ENCODE results near the gene CDH5. TPM values are rescaled to one million over a fixed set of nuclear protein-coding genes. Genes with fewer than 3 reads are reported as not detected.

CDH5 gene
- total RNA-seq, 2 experiments from 2014 or later = not detected

- Mint-ChIP-seq H3K27me3 (ENCODE audit: low read depth) (peaks cover 3% of the 10 kb centered on the region), H3K4me1 (ENCODE audit: low read depth) (no peaks in the 10 kb centered on the region), H3K9me3 (peaks cover 6% of the 10 kb centered on the region), H3K36me3 (ENCODE audit: low read depth) (no peaks in the 10 kb centered on the region), H3K4me3 (no peak overlapping the region), H3K27ac (no peak overlapping the region)
- intact Hi-C loops (cut with micrococcal nuclease) = no loop called here
- CTCF ChIA-PET = interaction anchor here (0.6 to 1.2 kb wide), 2 partner anchors 9 to 533 kb away, joined by 3 to 4 read pairs; no protein-coding TSS in a partner anchor
- DNase-seq = no peak
These were observed 31.5 kb upstream of the CDH5 start for GRCh38 chr16:66334853-66335574.

- Mint-ChIP-seq H3K27ac (no peak overlapping the region), H3K4me3 (no peak overlapping the region), H3K36me3 (ENCODE audit: low read depth) (no peaks in the 10 kb centered on the region), H3K9me3 (peaks cover 6% of the 10 kb centered on the region), H3K27me3 (ENCODE audit: low read depth) (peaks cover 3% of the 10 kb centered on the region), H3K4me1 (ENCODE audit: low read depth) (no peaks in the 10 kb centered on the region)
- CTCF ChIA-PET = interaction anchor here (0.6 to 1.7 kb wide), 5 partner anchors 8 to 532 kb away, joined by 3 to 6 read pairs (median 4); no protein-coding TSS in a partner anchor
- intact Hi-C loops (cut with micrococcal nuclease) = no loop called here
- DNase-seq = no peak
These were observed 30.7 kb upstream of the CDH5 start for GRCh38 chr16:66335704-66336329.

- H3K27me3 Mint-ChIP-seq (ENCODE audit: low read depth) = peaks cover 11% of the 10 kb centered on the region
- CTCF ChIA-PET = interaction anchor here (1.2 to 2.0 kb wide), 3 partner anchors 20 to 23 kb away, joined by 3 to 11 read pairs (median 6); no protein-coding TSS in a partner anchor
These were observed 28.9 kb upstream of the CDH5 start for GRCh38 chr16:66337463-66338188.

GRCh38 chr16:66342294-66342900, 24.1 kb upstream of the CDH5 start:
- no peak overlapping the region for H3K4me3 Mint-ChIP-seq
- peaks cover 23% of the 10 kb centered on the region for H3K27me3 Mint-ChIP-seq (ENCODE audit: low read depth)
- no peaks in the 10 kb centered on the region for H3K36me3 Mint-ChIP-seq (ENCODE audit: low read depth)
- intact Hi-C loops (cut with micrococcal nuclease) = loop anchor here (5.0 kb wide), 1 partner anchor 140 kb away; no protein-coding TSS in a partner anchor
- no peaks in the 10 kb centered on the region for H3K4me1 Mint-ChIP-seq (ENCODE audit: low read depth)
- CTCF ChIA-PET = interaction anchor here (0.6 to 6.2 kb wide), 14 partner anchors 9 to 668 kb away, joined by 3 to 53 read pairs (median 4); no protein-coding TSS in a partner anchor
- no peaks in the 10 kb centered on the region for H3K9me3 Mint-ChIP-seq
- no peak for DNase-seq
- no peak overlapping the region for H3K27ac Mint-ChIP-seq

More at GRCh38 chr16:66337463-66338188, 28.9 kb upstream of the CDH5 start:
- no peaks in the 10 kb centered on the region for H3K9me3 Mint-ChIP-seq
- no peak overlapping the region for H3K4me3 Mint-ChIP-seq
- H3K4me1 Mint-ChIP-seq (ENCODE audit: low read depth) = no peaks in the 10 kb centered on the region
- intact Hi-C loops (cut with micrococcal nuclease) = no loop called here
- H3K36me3 Mint-ChIP-seq (ENCODE audit: low read depth) = no peaks in the 10 kb centered on the region
- no peak for DNase-seq
- H3K27ac Mint-ChIP-seq = no peak overlapping the region

GRCh38 chr16:66344533-66345145, 21.9 kb upstream of the CDH5 start:
- Mint-ChIP-seq H3K27me3 (ENCODE audit: low read depth) (peaks cover 31% of the 10 kb centered on the region), H3K4me1 (ENCODE audit: low read depth) (no peaks in the 10 kb centered on the region), H3K27ac (no peak overlapping the region), H3K4me3 (no peak overlapping the region), H3K9me3 (no peaks in the 10 kb centered on the region), H3K36me3 (ENCODE audit: low read depth) (no peaks in the 10 kb centered on the region)
- intact Hi-C loops (cut with micrococcal nuclease) = loop anchor here (1.0 to 5.0 kb wide), 2 partner anchors 70 to 138 kb away; no protein-coding TSS in a partner anchor
- CTCF ChIA-PET = interaction anchor here (0.5 to 6.2 kb wide), 16 partner anchors 10 to 131 kb away, joined by 3 to 53 read pairs (median 4); no protein-coding TSS in a partner anchor
- DNase-seq = peak; percentile 62

- Mint-ChIP-seq H3K4me3 (no peak overlapping the region), H3K4me1 (ENCODE audit: low read depth) (no peaks in the 10 kb centered on the region), H3K27ac (no peak overlapping the region), H3K36me3 (ENCODE audit: low read depth) (no peaks in the 10 kb centered on the region), H3K9me3 (no peaks in the 10 kb centered on the region), H3K27me3 (ENCODE audit: low read depth) (peaks cover 34% of the 10 kb centered on the region)
- CTCF ChIA-PET = interaction anchor here (0.7 to 6.2 kb wide), 4 partner anchors 10 to 45 kb away, joined by 3 to 53 read pairs (median 4); no protein-coding TSS in a partner anchor
- intact Hi-C loops (cut with micrococcal nuclease) = no loop called here
- DNase-seq = no peak
These were observed 20.3 kb upstream of the CDH5 start for GRCh38 chr16:66346221-66346620.

GRCh38 chr16:66352304-66352703, 14.2 kb upstream of the CDH5 start:
- Mint-ChIP-seq H3K4me1 (ENCODE audit: low read depth) (no peaks in the 10 kb centered on the region), H3K4me3 (no peak overlapping the region), H3K27ac (no peak overlapping the region), H3K9me3 (no peaks in the 10 kb centered on the region), H3K36me3 (ENCODE audit: low read depth) (no peaks in the 10 kb centered on the region), H3K27me3 (ENCODE audit: low read depth) (peaks cover 29% of the 10 kb centered on the region)
- no peak for DNase-seq
- intact Hi-C loops (cut with micrococcal nuclease) = no loop called here
- CTCF ChIA-PET = interaction anchor here (1.4 kb wide), 1 partner anchor 9 kb away, joined by 3 read pairs; no protein-coding TSS in a partner anchor

- intact Hi-C loops (cut with micrococcal nuclease) = no loop called here
- Mint-ChIP-seq H3K4me3 (no peak overlapping the region), H3K27ac (no peak overlapping the region), H3K9me3 (no peaks in the 10 kb centered on the region), H3K27me3 (ENCODE audit: low read depth) (peaks cover 32% of the 10 kb centered on the region), H3K36me3 (ENCODE audit: low read depth) (no peaks in the 10 kb centered on the region), H3K4me1 (ENCODE audit: low read depth) (no peaks in the 10 kb centered on the region)
- DNase-seq = no peak
- CTCF ChIA-PET = interaction anchor here (1.4 kb wide), 1 partner anchor 9 kb away, joined by 3 read pairs; no protein-coding TSS in a partner anchor
These were observed 13.4 kb upstream of the CDH5 start for GRCh38 chr16:66353055-66353454.

- Mint-ChIP-seq H3K27me3 (ENCODE audit: low read depth) (peaks cover 25% of the 10 kb centered on the region), H3K36me3 (ENCODE audit: low read depth) (no peaks in the 10 kb centered on the region), H3K4me1 (ENCODE audit: low read depth) (no peaks in the 10 kb centered on the region), H3K9me3 (no peaks in the 10 kb centered on the region), H3K4me3 (no peak overlapping the region), H3K27ac (no peak overlapping the region)
- no peak for DNase-seq
- intact Hi-C loops (cut with micrococcal nuclease) = no loop called here
- CTCF ChIA-PET = interaction anchor here (0.8 to 1.7 kb wide), 4 partner anchors 10 to 129 kb away, joined by 4 to 5 read pairs (median 4); no protein-coding TSS in a partner anchor
These were observed 12.2 kb upstream of the CDH5 start for GRCh38 chr16:66354034-66354909.

GRCh38 chr16:66355526-66355925, 11.0 kb upstream of the CDH5 start:
- Mint-ChIP-seq H3K9me3 (no peaks in the 10 kb centered on the region), H3K27me3 (ENCODE audit: low read depth) (peaks cover 24% of the 10 kb centered on the region), H3K4me1 (ENCODE audit: low read depth) (no peaks in the 10 kb centered on the region), H3K4me3 (no peak overlapping the region), H3K27ac (no peak overlapping the region), H3K36me3 (ENCODE audit: low read depth) (no peaks in the 10 kb centered on the region)
- CTCF ChIA-PET = interaction anchor here (1.7 to 4.1 kb wide), 3 partner anchors 11 to 12 kb away, joined by 4 to 53 read pairs (median 14); partner anchors contain the start of gene CDH5
- intact Hi-C loops (cut with micrococcal nuclease) = loop anchor here (5.0 kb wide), 1 partner anchor 232 kb away; no protein-coding TSS in a partner anchor
- no peak for DNase-seq
